HEK293 (cell line): Measurements from ENCODE around the gene SLC26A1.

Experiments used
- CTCF ChIA-PET: fragments of 350-600 bp; formaldehyde crosslinking; extraction: SDS; loops from one replicate; lab custom pipeline; 2021; ENCODE audit warnings: antibody characterized with exemption; lab: Yijun Ruan, JAX
- POLR2A ChIA-PET: fragments of 300-600 bp; formaldehyde crosslinking; extraction: SDS; loops from one replicate; lab custom pipeline; 2020; ENCODE audit warnings: antibody characterized with exemption, inconsistent platforms; lab: Yijun Ruan, JAX
- H3K27ac ChIP-seq: fragments of 200-500 bp; sonication (Bioruptor generic); 2 replicates; pipeline ENCODE4 v1.5.1; 2014; ENCODE audit warnings: low read depth, low read length, control low read depth, inconsistent platforms; ENCODE audit errors: extremely low read depth
- H3K36me3 ChIP-seq, 2 experiments: fragments of 200-500 bp in 1 of 2; sonication (Bioruptor generic) in 1 of 2; 1 replicate in 1 of 2; 2 replicates in 1 of 2; pipeline ENCODE4 v1.5.1; 2014 to 2017; ENCODE audit warnings: inconsistent platforms in 2 of 2, low read length in 2 of 2; ENCODE audit not compliant: control insufficient read depth in 2 of 2, insufficient read depth in 1 of 2
- H3K4me1 ChIP-seq: fragments of 200-500 bp; sonication (Bioruptor generic); 2 replicates; pipeline ENCODE4 v1.5.1; 2014; ENCODE audit warnings: mild to moderate bottlenecking, low read length, inconsistent platforms; ENCODE audit not compliant: control insufficient read depth, insufficient read depth
- H3K4me3 ChIP-seq: 2 replicates; pipeline ENCODE4 v1.5.1; 2011; ENCODE audit warnings: low read depth, mild to moderate bottlenecking, control low read depth, low read length, moderate library complexity
- H3K9me3 ChIP-seq: fragments of 200-500 bp; sonication (Bioruptor generic); 2 replicates; pipeline ENCODE4 v1.5.1; 2014; ENCODE audit warnings: low read depth, low read length, inconsistent platforms; ENCODE audit not compliant: control insufficient read depth, insufficient read depth
- HOXD13 ChIP-seq: sonication (generic); formaldehyde crosslinking; IDR thresholded peaks from 2 replicates; pipeline ENCODE4 v1.8.0; 2022; ENCODE audit warnings: missing genetic modification reagents, borderline replicate concordance
- KLF1 ChIP-seq: fragments of 450-650 bp; formaldehyde crosslinking; IDR thresholded peaks from 2 replicates; pipeline ENCODE4 v1.5.1; 2016; ENCODE audit warnings: missing biosample characterization, missing genetic modification characterization
- KLF16 ChIP-seq: fragments of 450-650 bp; formaldehyde crosslinking; IDR thresholded peaks from 2 replicates; pipeline ENCODE4 v1.5.1; 2017; ENCODE audit warnings: missing biosample characterization, missing genetic modification characterization
- KLF8 ChIP-seq: fragments of 450-650 bp; formaldehyde crosslinking; IDR thresholded peaks from 2 replicates; pipeline ENCODE4 v1.5.1; 2016; ENCODE audit warnings: missing biosample characterization, missing genetic modification characterization
- OSR2 ChIP-seq: fragments of 450-650 bp; formaldehyde crosslinking; IDR thresholded peaks from 2 replicates; pipeline ENCODE4 v1.5.1; 2016; ENCODE audit warnings: missing biosample characterization, missing genetic modification characterization
- ZNF155 ChIP-seq: fragments of 450-650 bp; formaldehyde crosslinking; IDR thresholded peaks from 2 replicates; pipeline ENCODE4 v1.5.1; 2016; ENCODE audit warnings: missing biosample characterization, missing genetic modification characterization
- ZNF501 ChIP-seq: fragments of 450-650 bp; formaldehyde crosslinking; IDR thresholded peaks from 2 replicates; pipeline ENCODE4 v1.5.1; 2016; ENCODE audit warnings: missing biosample characterization, missing genetic modification characterization
- ZNF549 ChIP-seq: fragments of 450-650 bp; IDR thresholded peaks from 2 replicates; pipeline ENCODE4 v1.5.1; 2018; ENCODE audit warnings: missing biosample characterization, missing genetic modification characterization, mild to moderate bottlenecking, inconsistent platforms, moderate library complexity
- ZNF560 ChIP-seq: fragments of 450-650 bp; formaldehyde crosslinking; IDR thresholded peaks from 2 replicates; pipeline ENCODE4 v1.5.1; 2017; ENCODE audit warnings: missing biosample characterization, missing genetic modification characterization, borderline replicate concordance
- ZNF76 ChIP-seq: fragments of 450-650 bp; formaldehyde crosslinking; IDR thresholded peaks from 2 replicates; pipeline ENCODE4; 2016; ENCODE audit warnings: low read depth, missing biosample characterization, missing genetic modification characterization, borderline replicate concordance
- TF ChIP-seq, protein P1 (sequence below): fragments of 450-650 bp; formaldehyde crosslinking; conservative IDR thresholded peaks from 2 replicates; pipeline ENCODE4 v1.5.1; 2016; ENCODE audit warnings: low read depth, missing biosample characterization, missing genetic modification characterization
- TF ChIP-seq, protein P2 (sequence below): fragments of 450-650 bp; formaldehyde crosslinking; IDR thresholded peaks from 2 replicates; pipeline ENCODE4 v1.5.1; 2016; ENCODE audit warnings: missing biosample characterization, missing genetic modification characterization
- TF ChIP-seq, protein P3 (sequence below): fragments of 450-650 bp; formaldehyde crosslinking; IDR thresholded peaks from 2 replicates; pipeline ENCODE4 v1.5.1; 2016; ENCODE audit warnings: missing biosample characterization, missing genetic modification characterization

Gene SLC26A1

DNA sequence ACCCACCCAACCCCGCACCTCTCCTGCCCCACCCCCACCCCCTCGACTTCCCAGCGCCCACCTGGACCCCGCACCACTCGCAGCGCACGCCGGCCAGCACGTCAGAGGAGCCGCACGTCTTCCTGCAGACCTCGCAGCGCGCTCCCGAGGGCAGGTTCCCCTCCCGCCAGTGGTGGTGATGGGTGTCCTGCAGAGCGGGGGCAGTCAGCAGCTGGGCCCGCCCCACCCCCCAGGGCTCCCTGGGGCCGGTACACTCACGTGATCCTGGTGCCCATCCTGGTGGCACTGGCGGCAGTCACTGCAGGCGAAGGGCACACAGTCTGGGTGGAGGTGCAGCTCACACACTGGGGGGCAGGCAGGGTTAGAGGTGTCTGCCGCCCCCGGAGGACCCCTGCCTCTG lies 25.0 kb downstream of the SLC26A1 start:
- no peaks in the 10 kb centered on the region for H3K4me1 ChIP-seq
- H3K27ac ChIP-seq: no peak overlapping the region
- no peaks in the 10 kb centered on the region for H3K9me3 ChIP-seq
- peaks cover 0 to 34% of the 10 kb centered on the region in 2 experiments; a peak in 1 of 3 replicates for H3K36me3 ChIP-seq
- H3K4me3 ChIP-seq: no peak overlapping the region
- TF ChIP-seq ZNF549 (tag by site-specific recombination) (no peak), OSR2 (tag by site-specific recombination) (no peak), ZNF155 (tag by site-specific recombination) (no peak), KLF16 (tag by site-specific recombination) (no peak), KLF1 (tag by site-specific recombination) (peak; percentile 32; the same call in 1 of the 2 replicates), ZNF76 (tag by site-specific recombination) (no peak)
- TF ChIP-seq, protein P1, sequence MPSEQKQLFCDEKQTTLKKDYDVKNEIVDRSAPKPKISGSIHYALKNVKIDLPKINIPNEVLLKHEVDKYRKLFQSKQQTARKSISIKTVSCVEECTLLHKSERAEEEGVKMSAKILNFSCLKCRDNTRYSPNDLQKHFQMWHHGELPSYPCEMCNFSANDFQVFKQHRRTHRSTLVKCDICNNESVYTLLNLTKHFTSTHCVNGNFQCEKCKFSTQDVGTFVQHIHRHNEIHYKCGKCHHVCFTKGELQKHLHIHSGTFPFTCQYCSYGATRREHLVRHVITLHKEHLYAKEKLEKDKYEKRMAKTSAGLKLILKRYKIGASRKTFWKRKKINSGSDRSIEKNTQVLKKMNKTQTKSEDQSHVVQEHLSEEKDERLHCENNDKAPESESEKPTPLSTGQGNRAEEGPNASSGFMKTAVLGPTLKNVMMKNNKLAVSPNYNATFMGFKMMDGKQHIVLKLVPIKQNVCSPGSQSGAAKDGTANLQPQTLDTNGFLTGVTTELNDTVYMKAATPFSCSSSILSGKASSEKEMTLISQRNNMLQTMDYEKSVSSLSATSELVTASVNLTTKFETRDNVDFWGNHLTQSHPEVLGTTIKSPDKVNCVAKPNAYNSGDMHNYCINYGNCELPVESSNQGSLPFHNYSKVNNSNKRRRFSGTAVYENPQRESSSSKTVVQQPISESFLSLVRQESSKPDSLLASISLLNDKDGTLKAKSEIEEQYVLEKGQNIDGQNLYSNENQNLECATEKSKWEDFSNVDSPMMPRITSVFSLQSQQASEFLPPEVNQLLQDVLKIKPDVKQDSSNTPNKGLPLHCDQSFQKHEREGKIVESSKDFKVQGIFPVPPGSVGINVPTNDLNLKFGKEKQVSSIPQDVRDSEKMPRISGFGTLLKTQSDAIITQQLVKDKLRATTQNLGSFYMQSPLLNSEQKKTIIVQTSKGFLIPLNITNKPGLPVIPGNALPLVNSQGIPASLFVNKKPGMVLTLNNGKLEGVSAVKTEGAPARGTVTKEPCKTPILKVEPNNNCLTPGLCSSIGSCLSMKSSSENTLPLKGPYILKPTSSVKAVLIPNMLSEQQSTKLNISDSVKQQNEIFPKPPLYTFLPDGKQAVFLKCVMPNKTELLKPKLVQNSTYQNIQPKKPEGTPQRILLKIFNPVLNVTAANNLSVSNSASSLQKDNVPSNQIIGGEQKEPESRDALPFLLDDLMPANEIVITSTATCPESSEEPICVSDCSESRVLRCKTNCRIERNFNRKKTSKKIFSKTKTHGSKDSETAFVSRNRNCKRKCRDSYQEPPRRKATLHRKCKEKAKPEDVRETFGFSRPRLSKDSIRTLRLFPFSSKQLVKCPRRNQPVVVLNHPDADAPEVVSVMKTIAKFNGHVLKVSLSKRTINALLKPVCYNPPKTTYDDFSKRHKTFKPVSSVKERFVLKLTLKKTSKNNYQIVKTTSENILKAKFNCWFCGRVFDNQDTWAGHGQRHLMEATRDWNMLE (tag by site-specific recombination): no peak
- CTCF ChIA-PET: no interaction called here
- POLR2A ChIA-PET: no interaction called here

- CTCF ChIA-PET: no interaction called here
- no peak for TF ChIP-seq ZNF560 (tag by site-specific recombination)
- TF ChIP-seq, protein P2, sequence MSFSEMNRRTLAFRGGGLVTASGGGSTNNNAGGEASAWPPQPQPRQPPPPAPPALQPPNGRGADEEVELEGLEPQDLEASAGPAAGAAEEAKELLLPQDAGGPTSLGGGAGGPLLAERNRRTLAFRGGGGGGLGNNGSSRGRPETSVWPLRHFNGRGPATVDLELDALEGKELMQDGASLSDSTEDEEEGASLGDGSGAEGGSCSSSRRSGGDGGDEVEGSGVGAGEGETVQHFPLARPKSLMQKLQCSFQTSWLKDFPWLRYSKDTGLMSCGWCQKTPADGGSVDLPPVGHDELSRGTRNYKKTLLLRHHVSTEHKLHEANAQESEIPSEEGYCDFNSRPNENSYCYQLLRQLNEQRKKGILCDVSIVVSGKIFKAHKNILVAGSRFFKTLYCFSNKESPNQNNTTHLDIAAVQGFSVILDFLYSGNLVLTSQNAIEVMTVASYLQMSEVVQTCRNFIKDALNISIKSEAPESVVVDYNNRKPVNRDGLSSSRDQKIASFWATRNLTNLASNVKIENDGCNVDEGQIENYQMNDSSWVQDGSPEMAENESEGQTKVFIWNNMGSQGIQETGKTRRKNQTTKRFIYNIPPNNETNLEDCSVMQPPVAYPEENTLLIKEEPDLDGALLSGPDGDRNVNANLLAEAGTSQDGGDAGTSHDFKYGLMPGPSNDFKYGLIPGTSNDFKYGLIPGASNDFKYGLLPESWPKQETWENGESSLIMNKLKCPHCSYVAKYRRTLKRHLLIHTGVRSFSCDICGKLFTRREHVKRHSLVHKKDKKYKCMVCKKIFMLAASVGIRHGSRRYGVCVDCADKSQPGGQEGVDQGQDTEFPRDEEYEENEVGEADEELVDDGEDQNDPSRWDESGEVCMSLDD (tag by site-specific recombination): 0 out of 2 replicates have a peak, but pooled peaks have one; percentile 21
- no peak for TF ChIP-seq HOXD13 (CRISPR knock-in tag)
- no peak for TF ChIP-seq KLF8
- TF ChIP-seq, protein P3, sequence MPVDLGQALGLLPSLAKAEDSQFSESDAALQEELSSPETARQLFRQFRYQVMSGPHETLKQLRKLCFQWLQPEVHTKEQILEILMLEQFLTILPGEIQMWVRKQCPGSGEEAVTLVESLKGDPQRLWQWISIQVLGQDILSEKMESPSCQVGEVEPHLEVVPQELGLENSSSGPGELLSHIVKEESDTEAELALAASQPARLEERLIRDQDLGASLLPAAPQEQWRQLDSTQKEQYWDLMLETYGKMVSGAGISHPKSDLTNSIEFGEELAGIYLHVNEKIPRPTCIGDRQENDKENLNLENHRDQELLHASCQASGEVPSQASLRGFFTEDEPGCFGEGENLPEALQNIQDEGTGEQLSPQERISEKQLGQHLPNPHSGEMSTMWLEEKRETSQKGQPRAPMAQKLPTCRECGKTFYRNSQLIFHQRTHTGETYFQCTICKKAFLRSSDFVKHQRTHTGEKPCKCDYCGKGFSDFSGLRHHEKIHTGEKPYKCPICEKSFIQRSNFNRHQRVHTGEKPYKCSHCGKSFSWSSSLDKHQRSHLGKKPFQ (tag by site-specific recombination): no peak
- TF ChIP-seq ZNF501: no peak
- TF ChIP-seq, all 188 proteins: peak for 1
- Histone ChIP-seq H3K4me3 (no peak overlapping the region), H3K36me3 (peaks cover 0 to 42% of the 10 kb centered on the region in 2 experiments; a peak in 1 of 3 replicates), H3K9me3 (no peaks in the 10 kb centered on the region), H3K4me1 (no peaks in the 10 kb centered on the region), H3K27ac (no peak overlapping the region)
- POLR2A ChIA-PET: no interaction called here
Observed at GRCh38 chr4:967113-968104, 25.8 kb downstream of the SLC26A1 start.
